Activated T-cell treated with anti-CD3 and anti-CD28 coated beads for 4 hours (primary cell): ENCODE measurements around the gene IGSF3.
"Not testable (repeated sequence)": the region's sequence is repeated elsewhere in the genome, so short reads cannot be mapped to it uniquely, and the experiment has no call there.

Experiments used
- DNase-seq: peaks from one replicate; pipeline ENCODE4 v3.0.0-alpha.2; 2020

IGSF3 gene

DNA sequence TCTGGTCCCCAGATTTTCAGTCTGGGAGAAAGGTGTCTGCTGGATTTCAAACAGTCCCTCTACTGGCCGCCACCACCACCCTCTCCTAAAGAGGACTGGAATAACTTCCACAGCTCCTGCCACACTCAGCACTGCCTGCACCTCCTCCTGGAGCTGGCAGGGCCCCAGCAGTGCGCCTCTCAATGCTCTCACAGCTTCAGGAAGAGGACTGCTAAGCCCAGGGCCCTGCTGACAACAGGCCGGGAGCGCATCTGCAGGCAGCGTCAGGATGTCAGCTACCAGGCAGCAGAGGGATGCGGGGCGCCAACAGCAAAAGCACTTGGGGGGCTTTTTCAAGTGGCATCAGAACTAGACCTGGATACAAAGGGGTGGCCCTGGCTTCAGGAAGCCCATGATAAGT lies 40.2 kb downstream of the IGSF3 start:
- DNase-seq = not testable (repeated sequence)

DNA sequence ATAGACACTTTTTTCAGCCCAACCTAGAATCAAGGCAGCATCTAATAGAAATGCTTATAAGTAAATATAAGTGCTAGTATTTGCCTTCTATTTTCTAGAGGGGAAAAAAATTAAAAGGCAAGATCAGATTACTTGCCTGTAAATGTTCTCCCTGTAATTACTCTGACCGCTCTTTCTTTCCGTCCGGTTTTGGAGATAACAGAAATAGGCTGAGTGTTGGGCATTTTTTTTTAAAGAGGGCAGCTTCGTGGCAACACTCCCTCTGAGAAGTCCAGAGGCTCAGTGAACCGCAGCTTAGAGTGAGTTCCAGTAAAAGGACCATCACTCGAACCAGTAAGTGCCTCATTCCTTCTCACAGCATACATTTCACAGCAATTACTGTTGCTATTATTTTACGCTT lies 40.6 kb downstream of the IGSF3 start:
- DNase-seq = not testable (repeated sequence)

- not testable (repeated sequence) for DNase-seq
Observed at GRCh38 chr1:116625155-116625554, 42.4 kb downstream of the IGSF3 start.

- no peak for DNase-seq
Observed at GRCh38 chr1:116624040-116624439, 43.5 kb downstream of the IGSF3 start.

- not testable (repeated sequence) for DNase-seq
Observed at GRCh38 chr1:116622496-116622895, 45.0 kb downstream of the IGSF3 start.

GRCh38 chr1:116621756-116622155 lies 45.8 kb downstream of the IGSF3 start:
- not testable (repeated sequence) for DNase-seq

DNA sequence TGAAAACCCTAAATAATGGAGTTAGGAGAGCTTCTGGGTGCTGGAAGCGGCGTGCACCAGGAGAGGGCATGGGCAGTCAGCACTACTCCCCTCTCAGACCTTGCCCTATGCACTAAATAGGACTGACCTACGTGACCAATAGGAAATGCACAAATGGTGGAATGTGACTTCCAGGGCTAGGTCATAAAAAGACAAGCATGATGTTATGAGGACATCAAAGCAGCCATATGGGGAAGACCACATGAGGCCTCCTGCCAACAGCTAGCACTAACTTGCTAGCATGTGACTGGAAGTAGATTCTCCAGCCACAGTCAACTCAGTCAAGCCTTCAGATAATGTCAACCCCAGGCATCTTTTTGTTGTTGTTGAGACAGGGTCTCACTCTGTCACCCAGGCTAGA lies 47.1 kb downstream of the IGSF3 start:
- not testable (repeated sequence) for DNase-seq

DNA sequence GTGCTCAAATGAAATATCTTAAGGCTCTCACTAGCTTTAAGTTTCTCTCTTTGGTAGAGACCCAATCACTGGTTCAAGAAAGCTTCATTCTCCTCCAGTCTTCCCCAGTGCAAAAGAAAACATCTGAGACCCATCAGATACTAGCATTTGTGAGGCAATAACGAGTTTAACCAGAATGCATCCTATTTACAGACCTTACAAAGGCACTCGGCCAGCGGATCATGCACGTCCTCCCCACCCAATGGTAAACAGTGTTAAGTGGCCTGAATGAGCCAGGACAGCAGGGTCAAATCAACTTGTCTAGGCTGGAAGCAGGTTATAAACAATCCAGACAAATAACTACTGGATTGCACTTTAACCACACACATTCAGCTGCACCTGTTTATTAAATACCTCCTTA lies 48.4 kb downstream of the IGSF3 start:
- not testable (repeated sequence) for DNase-seq

DNA sequence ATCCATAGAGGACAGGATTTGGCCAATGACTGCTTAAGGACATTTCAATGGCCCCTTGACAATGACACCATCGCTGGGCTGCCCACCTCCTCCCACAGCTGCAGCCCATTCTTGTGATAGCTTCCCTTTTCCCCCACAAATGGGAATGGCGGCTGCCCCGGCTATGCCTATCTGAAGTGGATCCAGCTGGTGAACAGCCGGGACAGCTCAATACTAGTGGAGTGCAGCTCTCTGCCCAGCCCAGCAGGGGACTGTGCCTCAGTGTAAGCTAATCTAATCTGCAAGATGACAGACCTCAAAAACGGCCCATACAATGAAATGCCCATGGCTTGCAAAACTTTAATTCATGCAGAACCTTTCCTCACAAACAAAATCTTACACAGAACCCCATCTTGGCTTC lies 49.7 kb downstream of the IGSF3 start:
- DNase-seq = not testable (repeated sequence)

GRCh38 chr1:116613825-116614224 lies 53.7 kb downstream of the IGSF3 start:
- DNase-seq = not testable (repeated sequence)

GRCh38 chr1:116609801-116610371 lies 57.6 kb downstream of the IGSF3 start:
- not testable (repeated sequence) for DNase-seq

GRCh38 chr1:116608841-116609240 lies 58.7 kb downstream of the IGSF3 start:
- not testable (repeated sequence) for DNase-seq

DNA sequence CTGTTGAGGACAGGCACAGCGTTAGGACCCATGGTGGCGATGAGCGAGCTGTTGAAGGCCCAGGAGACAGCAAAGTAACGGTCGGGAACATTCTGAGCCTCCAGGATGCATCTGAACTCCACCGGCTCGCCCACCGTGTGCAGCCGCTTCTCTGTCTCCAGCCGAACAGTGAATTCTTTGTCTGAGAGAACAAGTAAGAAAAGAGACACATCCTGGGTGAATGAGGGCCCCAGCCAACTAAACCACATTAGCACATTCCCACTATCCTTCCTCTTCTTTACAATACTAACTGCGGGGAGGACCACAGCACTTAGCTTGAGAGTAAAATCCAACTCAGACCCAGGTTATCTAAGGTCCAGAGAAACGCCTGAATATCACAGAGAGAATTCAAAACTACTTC lies 59.4 kb downstream of the IGSF3 start:
- not testable (repeated sequence) for DNase-seq

DNA sequence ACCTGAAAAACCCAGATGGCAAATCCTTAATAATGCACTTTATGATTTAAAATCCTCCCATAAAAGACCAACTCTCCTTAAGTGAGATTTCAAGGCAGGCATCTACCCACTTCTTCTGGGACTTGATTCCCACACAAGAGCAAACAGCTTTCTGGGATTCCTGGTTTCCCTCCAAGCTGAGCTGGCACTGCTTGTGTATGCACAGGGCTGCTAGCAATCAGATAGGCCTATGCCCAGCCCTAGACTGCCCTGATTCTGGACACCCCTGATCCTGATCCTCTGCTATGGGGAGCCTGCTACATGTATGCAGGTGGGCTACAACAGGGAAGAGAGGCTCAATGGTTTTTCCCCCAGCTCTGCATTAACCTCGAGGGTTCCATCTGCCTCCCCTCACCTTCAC lies 60.1 kb downstream of the IGSF3 start:
- DNase-seq = not testable (repeated sequence)

DNA sequence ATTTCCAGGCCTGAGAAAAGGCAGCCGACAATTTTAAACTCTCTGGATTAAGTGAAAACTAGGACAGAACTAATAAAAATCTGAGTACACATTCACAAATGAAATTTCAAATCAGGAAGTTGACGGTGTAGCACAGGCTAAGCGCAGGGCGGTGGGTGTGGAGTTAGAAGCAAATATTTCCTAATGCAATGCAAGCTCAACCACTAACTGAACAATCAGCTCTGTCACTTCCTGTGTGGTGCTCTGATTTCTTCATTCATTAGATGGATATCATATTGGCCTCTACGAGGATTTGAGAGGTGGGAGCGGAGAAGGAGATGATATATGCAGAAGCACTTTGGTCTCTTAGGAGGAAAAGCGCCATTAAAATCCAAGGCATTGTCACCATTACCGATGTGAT lies 61.5 kb downstream of the IGSF3 start:
- DNase-seq = not testable (repeated sequence)

- DNase-seq = no peak
Observed at GRCh38 chr1:116605315-116605714, 62.2 kb downstream of the IGSF3 start.

- not testable (repeated sequence) for DNase-seq
Observed at GRCh38 chr1:116604408-116604807, 63.1 kb downstream of the IGSF3 start.

- not testable (repeated sequence) for DNase-seq
Observed at GRCh38 chr1:116603646-116604045, 63.9 kb downstream of the IGSF3 start.

- not testable (repeated sequence) for DNase-seq
Observed at GRCh38 chr1:116599369-116599768, 68.2 kb downstream of the IGSF3 start.

GRCh38 chr1:116598420-116599036 lies 69.0 kb downstream of the IGSF3 start:
- not testable (repeated sequence) for DNase-seq

GRCh38 chr1:116597388-116597787 lies 70.1 kb downstream of the IGSF3 start:
- not testable (repeated sequence) for DNase-seq

GRCh38 chr1:116596742-116597307 lies 70.7 kb downstream of the IGSF3 start:
- DNase-seq = not testable (repeated sequence)

- DNase-seq = peak; percentile 24
Observed at GRCh38 chr1:116595946-116596741, 71.4 kb downstream of the IGSF3 start.
